Lower lobe of right lung (tissue), 2 donors: Measurements from ENCODE around the gene KIF3B. TPM values are rescaled to one million over a fixed set of nuclear protein-coding genes. Genes with fewer than 3 reads are reported as not detected.
"Not testable (repeated sequence)": the region's sequence is repeated elsewhere in the genome, so short reads cannot be mapped to it uniquely, and the experiment has no call there.

Source experiments
- ATAC-seq, 2 donors: fragments of 200-7000 bp; cut with Tn5 transposase; one replicate each; pipeline ENCODE4 v1.9.1; 2020 to 2022; ENCODE audit warnings: mild to moderate bottlenecking in 2 of 2, moderate library complexity in 2 of 2
- DNase-seq: peaks from one replicate; pipeline ENCODE4 v3.0.0-alpha.2; 2020
- H3K27ac ChIP-seq: fragments of 200-600 bp; one replicate; pipeline ENCODE4 v1.8.0; 2022
- H3K27me3 ChIP-seq: fragments of 200-600 bp; one replicate; pipeline ENCODE4 v1.8.0; 2022; ENCODE audit warnings: low read depth
- H3K36me3 ChIP-seq: fragments of 200-600 bp; one replicate; pipeline ENCODE4 v1.8.0; 2022; ENCODE audit warnings: mild to moderate bottlenecking
- H3K4me1 ChIP-seq: fragments of 200-600 bp; one replicate; pipeline ENCODE4 v1.8.0; 2022
- H3K4me3 ChIP-seq: fragments of 200-600 bp; one replicate; pipeline ENCODE4 v1.8.0; 2022; ENCODE audit warnings: mild to moderate bottlenecking
- H3K9me3 ChIP-seq: fragments of 200-600 bp; one replicate; pipeline ENCODE4 v1.8.0; 2022
- CTCF ChIP-seq: fragments of 200-600 bp; IDR thresholded peaks from one replicate; pipeline ENCODE4 v1.8.0; 2022; ENCODE audit warnings: antibody characterized with exemption, mild to moderate bottlenecking
- intact Hi-C: fragments of 100-400 bp; cut with DNase I; formaldehyde crosslinking; loops from one replicate; pipeline ENCODE4 v1.11.0; 2022
- total RNA-seq: library from RNA; stranded (reverse); fragmentation: NEBNext Ultra II Directional; extraction: Animal tissue kit (Norgen Biotek cat#: 25700); gene quantifications from one replicate; pipeline ENCODE4 v1.2.1, GENCODE V29; 2021
- donor health status: DM: no; HTN: yes; CAD: no; lungs with severe emphysema.

KIF3B gene
- total RNA-seq, 1 donor from 2014 or later = 28.0 TPM

- no peaks in the 10 kb centered on the region for H3K36me3 ChIP-seq
- ATAC-seq = peak; percentile 72 to 74
- no peak for DNase-seq
- H3K4me1 ChIP-seq = peaks cover 42% of the 10 kb centered on the region
- H3K27ac ChIP-seq = peak overlapping the region; percentile 70
- intact Hi-C loops = no loop called here
- no peak for TF ChIP-seq CTCF
- H3K27me3 ChIP-seq = no peaks in the 10 kb centered on the region
- H3K9me3 ChIP-seq = no peaks in the 10 kb centered on the region
- no peak overlapping the region for H3K4me3 ChIP-seq
Observed at GRCh38 chr20:32339116-32339515, 61.7 kb downstream of the KIF3B start.

GRCh38 chr20:32341053-32341452, 63.6 kb downstream of the KIF3B start:
- ATAC-seq, intact Hi-C loops: not testable (repeated sequence)

GRCh38 chr20:32343439-32343838, 66.0 kb downstream of the KIF3B start:
- H3K4me3 ChIP-seq = no peak overlapping the region
- peaks cover 14% of the 10 kb centered on the region for H3K4me1 ChIP-seq
- ATAC-seq (peak in 1 of 2 donors; percentile 45), DNase-seq (no peak)
- H3K9me3 ChIP-seq = no peaks in the 10 kb centered on the region
- H3K27me3 ChIP-seq = no peaks in the 10 kb centered on the region
- H3K36me3 ChIP-seq = no peaks in the 10 kb centered on the region
- intact Hi-C loops = no loop called here
- no peak overlapping the region for H3K27ac ChIP-seq
- TF ChIP-seq CTCF = no peak

More at GRCh38 chr20:32341053-32341452, 63.6 kb downstream of the KIF3B start:
- not testable (repeated sequence) for H3K27ac ChIP-seq, H3K9me3 ChIP-seq, H3K36me3 ChIP-seq, H3K4me3 ChIP-seq, DNase-seq, H3K27me3 ChIP-seq
- H3K4me1 ChIP-seq = peaks cover 32% of the 10 kb centered on the region

DNA sequence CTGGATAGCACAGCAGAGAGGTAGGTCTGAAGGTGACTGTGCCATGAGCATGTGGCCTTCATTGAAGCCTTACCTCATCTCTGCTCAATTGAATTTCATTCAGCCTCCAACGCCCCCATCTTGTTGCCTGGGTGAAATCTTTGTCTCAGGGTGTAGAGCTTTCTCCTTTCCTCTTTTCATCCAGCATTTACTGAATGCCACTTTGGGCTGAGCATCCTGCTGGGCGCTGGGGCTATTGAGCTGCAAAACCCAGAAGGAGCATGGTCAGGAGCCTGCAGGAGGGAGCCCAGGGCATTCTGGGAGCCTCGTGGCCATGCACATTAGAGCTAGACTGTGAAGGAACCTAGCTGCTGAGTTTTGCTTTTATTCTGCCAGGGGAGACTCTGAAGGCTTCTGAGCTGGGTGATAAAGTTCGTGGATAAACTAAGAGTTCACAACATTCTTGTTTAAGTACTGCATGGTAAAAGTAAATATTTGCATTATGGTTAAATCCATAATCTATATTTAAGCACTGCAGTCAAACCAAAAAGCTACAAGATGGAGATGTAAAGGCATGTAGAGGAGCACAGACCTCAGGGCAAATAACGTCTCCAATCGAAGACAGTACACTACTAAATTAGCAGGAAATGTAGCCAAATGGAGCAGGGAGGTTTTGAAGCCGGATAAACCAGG, 67.5 kb downstream of the KIF3B start:
- ATAC-seq (no peak), DNase-seq (no peak)
- TF ChIP-seq CTCF = no peak
- intact Hi-C loops = no loop called here
- Histone ChIP-seq H3K27ac (no peak overlapping the region), H3K9me3 (no peaks in the 10 kb centered on the region), H3K4me3 (no peak overlapping the region), H3K36me3 (no peaks in the 10 kb centered on the region), H3K4me1 (peaks cover 3% of the 10 kb centered on the region), H3K27me3 (no peaks in the 10 kb centered on the region)

GRCh38 chr20:32348207-32348606, 70.8 kb downstream of the KIF3B start:
- no peak for ATAC-seq
- TF ChIP-seq CTCF = no peak
- intact Hi-C loops = no loop called here

GRCh38 chr20:32350421-32350820, 73.0 kb downstream of the KIF3B start:
- no peak for ATAC-seq
- Histone ChIP-seq H3K27ac (no peak overlapping the region), H3K27me3 (no peaks in the 10 kb centered on the region), H3K4me3 (no peak overlapping the region), H3K36me3 (no peaks in the 10 kb centered on the region), H3K9me3 (no peaks in the 10 kb centered on the region), H3K4me1 (no peaks in the 10 kb centered on the region)
- TF ChIP-seq CTCF = no peak
- intact Hi-C loops = no loop called here
- no peak for DNase-seq

More at GRCh38 chr20:32348207-32348606, 70.8 kb downstream of the KIF3B start:
- no peaks in the 10 kb centered on the region for H3K36me3 ChIP-seq
- H3K4me3 ChIP-seq = no peak overlapping the region
- H3K27ac ChIP-seq = no peak overlapping the region
- DNase-seq = no peak
- no peaks in the 10 kb centered on the region for H3K9me3 ChIP-seq
- no peaks in the 10 kb centered on the region for H3K4me1 ChIP-seq
- no peaks in the 10 kb centered on the region for H3K27me3 ChIP-seq
